Tibial nerve (tissue), 4 donors: ENCODE data around the gene WBP1.

Experiments
- CTCF ChIP-seq, 5 experiments: fragments of 200-600 bp in 3 of 5; fragments of 450-650 bp in 2 of 5; sonication (generic) in 3 of 5; IDR thresholded peaks; one replicate each; pipeline ENCODE4 v1.5.1; 2016 to 2019; ENCODE audit warnings: antibody characterized with exemption in 5 of 5, mild to moderate bottlenecking in 3 of 5, moderate library complexity in 2 of 5
- EP300 ChIP-seq, 2 donors: sonication (generic); formaldehyde crosslinking; IDR thresholded peaks; one replicate each; pipeline ENCODE4 v1.6.1; 2017; ENCODE audit warnings: antibody characterized with exemption in 2 of 2, mild to moderate bottlenecking in 1 of 2
- POLR2A ChIP-seq, 2 donors: fragments of 450-650 bp; IDR thresholded peaks; one replicate each; pipeline ENCODE4 v1.6.1; 2017; ENCODE audit warnings: antibody characterized with exemption in 2 of 2, mild to moderate bottlenecking in 2 of 2, moderate library complexity in 2 of 2

GRCh38 chr2:74498500-74499266 is 40.4 kb downstream of the WBP1 start:
- TF ChIP-seq CTCF (IDR thresholded peaks at IDR 0.05) (no peak), POLR2A (IDR thresholded peaks at IDR 0.05) (no peak), EP300 (IDR thresholded peaks at IDR 0.05) (no peak)
